Smooth muscle cell of the brain vasculature (primary cell): ENCODE measurements around the gene HBE1.

ENCODE experiments used
- DNase-seq: peaks from one replicate; pipeline ENCODE4 v3.0.0-alpha.2; 2012; ENCODE audit warnings: low read depth, low spot score

Gene HBE1

DNA sequence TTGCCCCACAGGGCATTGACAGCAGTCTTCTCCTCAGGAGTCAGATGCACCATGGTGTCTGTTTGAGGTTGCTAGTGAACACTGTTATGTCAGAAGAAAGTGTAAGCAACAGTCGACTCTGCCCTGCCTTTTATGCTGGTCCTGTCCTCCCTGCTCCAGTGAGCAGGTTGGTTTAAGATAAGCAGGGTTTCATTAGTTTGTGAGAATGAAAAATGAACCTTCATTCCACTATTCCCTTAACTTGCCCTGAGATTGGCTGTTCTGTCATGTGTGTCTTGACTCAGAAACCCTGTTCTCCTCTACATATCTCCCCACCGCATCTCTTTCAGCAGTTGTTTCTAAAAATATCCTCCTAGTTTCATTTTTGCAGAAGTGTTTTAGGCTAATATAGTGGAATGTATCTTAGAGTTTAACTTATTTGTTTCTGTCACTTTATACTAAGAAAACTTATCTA, 35.3 kb downstream of the HBE1 start, which contains the start of gene HBD:
TSS of gene HBD (minus strand) at position 103 of the 454 bp plus-strand sequence. CDS start at position 53, 50 bp downstream.
- no peak for DNase-seq

DNA sequence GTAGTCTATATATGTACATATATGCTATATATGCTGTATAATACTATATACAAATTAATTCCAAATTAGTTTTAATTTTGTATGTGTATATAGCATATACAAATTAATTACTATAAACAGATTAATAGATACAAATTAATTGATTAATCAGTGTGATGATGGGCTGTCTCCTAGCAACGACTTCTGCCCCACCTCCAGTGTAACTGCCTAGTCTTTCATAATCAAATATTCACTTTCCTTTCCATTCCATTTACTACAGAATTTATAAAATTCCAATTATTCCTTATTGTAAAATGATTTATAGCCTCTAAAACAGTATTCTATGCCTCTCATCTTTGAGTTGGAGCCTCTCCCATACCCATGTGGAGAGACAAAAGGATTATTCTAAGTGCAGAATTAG, 36.4 kb downstream of the HBE1 start:
- DNase-seq = no peak

DNA sequence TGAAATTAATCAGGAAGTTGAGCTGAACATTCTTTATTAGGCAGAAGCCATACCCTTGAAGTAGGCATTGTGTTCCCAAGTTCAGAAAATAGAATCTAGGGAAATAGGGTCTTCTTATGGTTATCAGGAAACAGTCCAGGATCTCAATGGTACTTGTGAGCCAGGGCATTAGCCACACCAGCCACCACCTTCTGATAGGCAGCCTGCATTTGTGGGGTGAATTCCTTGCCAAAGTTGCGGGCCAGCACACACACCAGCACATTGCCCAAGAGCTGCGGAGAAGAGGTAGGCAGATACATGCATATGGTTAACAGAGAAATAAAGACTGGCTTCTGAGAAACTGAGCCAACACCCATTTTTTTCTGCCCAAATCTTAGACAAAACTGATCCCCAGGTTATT, 36.9 kb downstream of the HBE1 start:
- no peak for DNase-seq

DNA sequence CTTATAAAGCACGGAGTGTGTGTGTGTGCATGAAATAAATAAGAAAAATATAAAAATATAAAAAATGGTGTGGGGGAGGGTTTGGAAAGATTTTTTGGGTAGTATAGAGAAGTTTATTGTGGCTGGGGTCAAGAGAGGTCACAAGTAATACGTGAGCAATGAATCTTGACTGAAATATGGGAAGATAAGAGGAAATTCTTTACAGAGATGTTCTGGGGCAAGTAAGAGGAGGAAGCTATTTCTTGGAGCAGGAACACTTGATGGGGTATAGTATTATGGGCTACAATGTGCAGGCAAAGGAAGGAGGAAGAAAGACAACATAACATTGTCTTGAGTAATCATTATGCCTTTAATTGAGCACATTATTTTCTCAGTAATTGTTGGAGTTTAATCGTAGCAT, 37.6 kb downstream of the HBE1 start:
- no peak for DNase-seq

DNA sequence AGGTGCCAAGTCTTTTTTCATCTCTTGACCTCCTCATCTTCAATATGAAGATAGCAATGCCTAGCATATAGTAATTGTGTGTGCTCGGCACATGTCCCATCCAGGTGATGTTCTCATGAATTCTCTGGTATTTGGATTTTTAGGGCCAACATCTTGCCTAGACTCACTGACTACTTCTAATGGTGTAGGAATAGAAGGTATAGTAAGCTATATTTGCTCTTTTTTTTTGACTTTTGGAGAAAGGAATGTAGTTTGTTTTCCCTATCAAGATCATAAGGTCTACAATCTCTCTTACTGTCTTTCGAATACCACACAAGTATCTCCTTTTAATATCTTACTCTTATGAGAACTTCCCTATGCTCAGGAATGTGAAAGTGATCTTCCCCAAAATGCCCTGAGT, 38.6 kb downstream of the HBE1 start:
- no peak for DNase-seq

DNA sequence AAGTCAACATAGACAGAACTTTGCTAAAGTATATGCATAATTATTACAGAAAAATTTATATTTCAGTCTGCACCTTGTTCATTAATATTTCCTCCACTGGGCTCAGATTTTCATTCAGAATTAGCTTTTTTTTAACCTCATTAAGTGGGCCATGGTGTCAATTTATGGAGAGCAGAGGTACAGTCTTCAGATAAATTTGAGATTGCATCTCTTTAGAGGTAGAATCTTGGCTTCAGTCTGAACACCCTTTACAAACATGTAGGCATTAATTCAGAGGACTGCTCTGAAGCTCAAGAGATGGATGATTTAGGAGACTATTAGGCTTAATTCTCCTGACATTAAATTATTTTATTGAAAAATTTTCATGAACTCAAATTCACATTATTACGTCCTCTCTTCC, 39.5 kb downstream of the HBE1 start:
- DNase-seq = no peak

DNA sequence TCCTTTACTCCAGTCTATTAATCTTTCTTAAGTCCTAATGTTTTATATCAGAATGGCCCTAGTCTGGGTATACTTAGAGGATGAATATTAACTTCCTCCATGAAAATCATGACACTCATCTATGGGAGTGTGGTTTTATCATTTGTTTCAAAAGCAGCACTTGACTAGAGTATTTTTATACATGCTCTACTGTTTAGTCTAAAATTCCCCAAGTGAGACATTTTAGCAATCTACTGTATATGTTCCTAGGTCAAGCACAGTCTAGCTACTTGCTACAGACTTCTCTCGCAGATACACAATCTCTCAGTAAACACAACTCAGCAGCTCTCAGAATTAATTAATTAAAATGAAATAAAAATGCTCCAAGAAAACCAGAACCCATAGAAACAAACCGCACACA, 39.9 kb downstream of the HBE1 start:
- no peak for DNase-seq

DNA sequence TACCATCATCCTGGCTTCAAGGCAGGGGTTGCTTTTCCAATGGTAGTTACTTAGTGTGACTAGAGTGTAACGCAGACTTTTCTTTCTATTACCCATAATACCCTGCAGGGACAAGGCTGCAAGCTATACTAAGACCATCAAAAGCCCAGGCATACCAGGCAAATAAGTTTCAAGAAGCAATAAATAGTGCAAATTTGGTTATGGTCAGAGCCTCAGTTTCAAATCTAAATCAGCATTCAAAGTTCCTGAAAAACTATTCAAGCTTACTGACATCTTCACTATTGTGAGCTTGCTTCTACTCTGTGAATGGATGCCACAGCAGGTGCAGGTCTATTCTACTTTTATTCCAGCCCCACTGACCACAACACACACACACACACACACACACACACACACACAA, 40.4 kb downstream of the HBE1 start:
- DNase-seq = no peak

DNA sequence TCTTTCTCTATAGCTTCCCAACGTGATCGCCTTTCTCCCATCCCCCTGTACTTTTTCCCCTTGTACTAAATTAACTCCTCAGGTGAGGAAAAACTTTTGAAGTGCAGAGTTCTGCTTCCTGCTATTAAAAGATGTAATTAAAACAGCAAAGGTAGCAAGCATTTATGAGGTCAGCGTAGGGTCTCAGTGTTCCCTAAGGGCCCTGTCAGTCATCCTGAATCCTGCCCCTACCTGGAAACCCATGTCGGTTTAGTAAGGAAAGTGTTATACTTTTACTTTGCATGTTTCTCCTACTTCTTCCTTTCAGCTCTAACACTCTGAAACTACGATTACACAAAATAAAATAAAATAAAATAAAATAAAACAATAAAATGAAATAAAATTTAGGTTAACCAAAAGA, 41.6 kb downstream of the HBE1 start:
- no peak for DNase-seq

DNA sequence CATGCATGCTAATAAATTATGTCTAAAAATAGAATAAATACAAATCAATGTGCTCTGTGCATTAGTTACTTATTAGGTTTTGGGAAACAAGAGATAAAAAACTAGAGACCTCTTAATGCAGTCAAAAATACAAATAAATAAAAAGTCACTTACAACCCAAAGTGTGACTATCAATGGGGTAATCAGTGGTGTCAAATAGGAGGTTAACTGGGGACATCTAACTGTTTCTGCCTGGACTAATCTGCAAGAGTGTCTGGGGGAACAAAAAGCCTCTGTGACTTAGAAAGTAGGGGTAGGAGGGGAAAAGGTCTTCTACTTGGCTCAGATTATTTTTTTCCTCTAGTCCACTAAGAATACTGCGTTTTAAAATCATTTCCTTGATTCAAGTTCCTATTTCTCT, 42.1 kb downstream of the HBE1 start:
- no peak for DNase-seq

DNA sequence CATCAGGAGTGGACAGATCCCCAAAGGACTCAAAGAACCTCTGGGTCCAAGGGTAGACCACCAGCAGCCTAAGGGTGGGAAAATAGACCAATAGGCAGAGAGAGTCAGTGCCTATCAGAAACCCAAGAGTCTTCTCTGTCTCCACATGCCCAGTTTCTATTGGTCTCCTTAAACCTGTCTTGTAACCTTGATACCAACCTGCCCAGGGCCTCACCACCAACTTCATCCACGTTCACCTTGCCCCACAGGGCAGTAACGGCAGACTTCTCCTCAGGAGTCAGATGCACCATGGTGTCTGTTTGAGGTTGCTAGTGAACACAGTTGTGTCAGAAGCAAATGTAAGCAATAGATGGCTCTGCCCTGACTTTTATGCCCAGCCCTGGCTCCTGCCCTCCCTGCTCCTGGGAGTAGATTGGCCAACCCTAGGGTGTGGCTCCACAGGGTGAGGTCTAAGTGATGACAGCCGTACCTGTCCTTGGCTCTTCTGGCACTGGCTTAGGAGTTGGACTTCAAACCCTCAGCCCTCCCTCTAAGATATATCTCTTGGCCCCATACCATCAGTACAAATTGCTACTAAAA, 42.9 kb downstream of the HBE1 start, which contains the start of gene HBB:
TSS of gene HBB (minus strand) at position 340 of the 579 bp plus-strand sequence. CDS start at position 290, 50 bp downstream.
- no peak for DNase-seq

DNA sequence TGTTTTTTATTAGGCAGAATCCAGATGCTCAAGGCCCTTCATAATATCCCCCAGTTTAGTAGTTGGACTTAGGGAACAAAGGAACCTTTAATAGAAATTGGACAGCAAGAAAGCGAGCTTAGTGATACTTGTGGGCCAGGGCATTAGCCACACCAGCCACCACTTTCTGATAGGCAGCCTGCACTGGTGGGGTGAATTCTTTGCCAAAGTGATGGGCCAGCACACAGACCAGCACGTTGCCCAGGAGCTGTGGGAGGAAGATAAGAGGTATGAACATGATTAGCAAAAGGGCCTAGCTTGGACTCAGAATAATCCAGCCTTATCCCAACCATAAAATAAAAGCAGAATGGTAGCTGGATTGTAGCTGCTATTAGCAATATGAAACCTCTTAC, 44.3 kb downstream of the HBE1 start:
- no peak for DNase-seq

DNA sequence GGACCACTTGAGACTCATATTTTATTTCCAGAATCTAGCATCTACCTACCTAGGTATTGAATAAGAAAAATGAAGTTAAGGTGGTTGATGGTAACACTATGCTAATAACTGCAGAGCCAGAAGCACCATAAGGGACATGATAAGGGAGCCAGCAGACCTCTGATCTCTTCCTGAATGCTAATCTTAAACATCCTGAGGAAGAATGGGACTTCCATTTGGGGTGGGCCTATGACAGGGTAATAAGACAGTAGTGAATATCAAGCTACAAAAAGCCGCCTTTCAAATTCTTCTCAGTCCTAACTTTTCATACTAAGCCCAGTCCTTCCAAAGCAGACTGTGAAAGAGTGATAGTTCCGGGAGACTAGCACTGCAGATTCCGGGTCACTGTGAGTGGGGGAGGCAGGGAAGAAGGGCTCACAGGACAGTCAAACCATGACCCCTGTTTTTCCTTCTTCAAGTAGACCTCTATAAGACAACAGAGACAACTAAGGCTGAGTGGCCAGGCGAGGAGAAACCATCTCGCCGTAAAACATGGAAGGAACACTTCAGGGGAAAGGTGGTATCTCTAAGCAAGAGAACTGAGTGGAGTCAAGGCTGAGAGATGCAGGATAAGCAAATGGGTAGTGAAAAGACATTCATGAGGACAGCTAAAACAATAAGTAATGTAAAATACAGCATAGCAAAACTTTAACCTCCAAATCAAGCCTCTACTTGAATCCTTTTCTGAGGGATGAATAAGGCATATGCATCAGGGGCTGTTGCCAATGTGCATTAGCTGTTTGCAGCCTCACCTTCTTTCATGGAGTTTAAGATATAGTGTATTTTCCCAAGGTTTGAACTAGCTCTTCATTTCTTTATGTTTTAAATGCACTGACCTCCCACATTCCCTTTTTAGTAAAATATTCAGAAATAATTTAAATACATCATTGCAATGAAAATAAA, 44.9 kb downstream of the HBE1 start:
- DNase-seq = no peak

DNA sequence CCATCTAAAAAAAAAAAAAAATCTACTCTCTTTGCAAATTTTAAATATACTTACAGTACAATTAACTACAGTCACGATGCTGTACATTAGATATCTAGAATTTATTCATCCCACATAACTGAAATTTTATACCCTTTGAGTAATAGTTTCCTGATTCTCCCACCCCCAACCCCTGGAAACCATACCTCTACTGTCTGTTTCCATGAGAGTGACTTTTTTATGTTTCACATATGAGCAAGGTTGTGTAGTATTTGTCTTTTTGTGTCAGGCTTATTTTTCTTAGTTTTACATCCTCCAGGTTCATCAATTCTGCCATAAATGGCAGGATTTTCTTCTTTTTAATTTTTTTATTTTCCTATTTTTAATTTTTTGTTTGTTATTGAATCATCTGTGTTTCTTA, 46.1 kb downstream of the HBE1 start:
- DNase-seq = no peak

DNA sequence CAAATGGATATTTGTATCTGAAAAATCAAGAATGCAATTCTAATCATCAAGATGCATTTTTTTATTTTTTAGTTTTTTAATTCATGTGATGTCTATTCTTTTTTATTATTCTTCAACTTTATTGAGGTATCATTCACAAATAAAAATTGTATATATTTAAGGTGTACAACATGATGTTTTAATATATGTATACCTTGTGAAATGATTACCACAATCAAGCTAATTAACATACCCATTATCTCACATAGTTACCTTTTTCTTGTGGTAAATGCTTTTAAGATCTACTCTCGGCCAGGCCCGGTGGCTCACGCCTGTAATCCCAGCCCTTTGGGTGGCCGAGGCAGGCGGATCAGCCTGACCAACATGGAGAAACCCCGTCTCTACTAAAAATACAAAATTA, 46.6 kb downstream of the HBE1 start:
- no peak for DNase-seq
